ENCODE data around the gene CHORDC1. TPM values are rescaled to one million over a fixed set of nuclear protein-coding genes. Genes with fewer than 3 reads are reported as not detected.

CHORDC1 gene
- 37.3 TPM for polyA plus RNA-seq (2012; ENCODE audit: insufficient read length, low read depth)

GRCh38 chr11:90222459-90223247, at the start of gene CHORDC1:
TSS of gene CHORDC1 (minus strand) at chr11:90223049. CDS start at chr11:90222954, 95 bp downstream.
- peak; percentile 86; the same call in 1 of the 2 replicates for TF ChIP-seq TAF1 (IDR thresholded peaks at IDR 0.05; ENCODE audit: borderline replicate concordance, insufficient read depth, low read length)
- peak; percentile 87 for TF ChIP-seq POLR2AphosphoS5 (IDR thresholded peaks at IDR 0.05; ENCODE audit: low read depth, low read length)
- TF ChIP-seq FOXP2 (optimal IDR thresholded peaks at IDR 0.05; ENCODE audit: borderline replicate concordance, extremely low read depth, extremely low read length, insufficient read depth): no peak

- TF ChIP-seq POLR2AphosphoS5 (IDR thresholded peaks at IDR 0.05; ENCODE audit: low read depth, low read length): no peak
- TF ChIP-seq FOXP2 (optimal IDR thresholded peaks at IDR 0.05; ENCODE audit: borderline replicate concordance, extremely low read depth, extremely low read length, insufficient read depth): no peak
- TF ChIP-seq SIN3A (IDR thresholded peaks at IDR 0.05; ENCODE audit: borderline replicate concordance, insufficient read depth, low read length): no peak
- TF ChIP-seq REST (IDR thresholded peaks at IDR 0.05; ENCODE audit: insufficient read depth in 1 of 2, low read depth in 2 of 2, low read length in 2 of 2): no peak
- TF ChIP-seq TAF1 (IDR thresholded peaks at IDR 0.05; ENCODE audit: borderline replicate concordance, insufficient read depth, low read length): no peak
These were observed 34.3 kb upstream of the CHORDC1 start for GRCh38 chr11:90257158-90257525.

GRCh38 chr11:90256404-90257157, 33.7 kb upstream of the CHORDC1 start:
- TF ChIP-seq SIN3A (IDR thresholded peaks at IDR 0.05; ENCODE audit: borderline replicate concordance, insufficient read depth, low read length): no peak
- TF ChIP-seq FOXP2 (optimal IDR thresholded peaks at IDR 0.05; ENCODE audit: borderline replicate concordance, extremely low read depth, extremely low read length, insufficient read depth): no peak
- no peak for TF ChIP-seq REST (IDR thresholded peaks at IDR 0.05; ENCODE audit: insufficient read depth in 1 of 2, low read depth in 2 of 2, low read length in 2 of 2)
- TF ChIP-seq TAF1 (IDR thresholded peaks at IDR 0.05; ENCODE audit: borderline replicate concordance, insufficient read depth, low read length): no peak
- TF ChIP-seq POLR2AphosphoS5 (IDR thresholded peaks at IDR 0.05; ENCODE audit: low read depth, low read length): no peak

GRCh38 chr11:90254065-90254464, 31.2 kb upstream of the CHORDC1 start:
- TF ChIP-seq TAF1 (IDR thresholded peaks at IDR 0.05; ENCODE audit: borderline replicate concordance, insufficient read depth, low read length): no peak
- no peak for TF ChIP-seq POLR2AphosphoS5 (IDR thresholded peaks at IDR 0.05; ENCODE audit: low read depth, low read length)
- TF ChIP-seq REST (IDR thresholded peaks at IDR 0.05; ENCODE audit: insufficient read depth in 1 of 2, low read depth in 2 of 2, low read length in 2 of 2): no peak
- TF ChIP-seq FOXP2 (optimal IDR thresholded peaks at IDR 0.05; ENCODE audit: borderline replicate concordance, extremely low read depth, extremely low read length, insufficient read depth): no peak
- no peak for TF ChIP-seq SIN3A (IDR thresholded peaks at IDR 0.05; ENCODE audit: borderline replicate concordance, insufficient read depth, low read length)

- no peak for TF ChIP-seq REST (IDR thresholded peaks at IDR 0.05; ENCODE audit: insufficient read depth in 1 of 2, low read depth in 2 of 2, low read length in 2 of 2)
- TF ChIP-seq SIN3A (IDR thresholded peaks at IDR 0.05; ENCODE audit: borderline replicate concordance, insufficient read depth, low read length): no peak
- TF ChIP-seq FOXP2 (optimal IDR thresholded peaks at IDR 0.05; ENCODE audit: borderline replicate concordance, extremely low read depth, extremely low read length, insufficient read depth): no peak
- no peak for TF ChIP-seq POLR2AphosphoS5 (IDR thresholded peaks at IDR 0.05; ENCODE audit: low read depth, low read length)
These were observed 29.2 kb upstream of the CHORDC1 start for GRCh38 chr11:90252053-90252452.

Measured in PFSK-1 (cell line).